ENCODE measurements around the gene ARSI.
A peak's percentile ranks its signal among the peaks of the same experiment; 100 is the strongest.
"Not testable (repeated sequence)": the region's sequence is repeated elsewhere in the genome, so short reads cannot be mapped to it uniquely, and the experiment has no call there.

ARSI gene

DNA sequence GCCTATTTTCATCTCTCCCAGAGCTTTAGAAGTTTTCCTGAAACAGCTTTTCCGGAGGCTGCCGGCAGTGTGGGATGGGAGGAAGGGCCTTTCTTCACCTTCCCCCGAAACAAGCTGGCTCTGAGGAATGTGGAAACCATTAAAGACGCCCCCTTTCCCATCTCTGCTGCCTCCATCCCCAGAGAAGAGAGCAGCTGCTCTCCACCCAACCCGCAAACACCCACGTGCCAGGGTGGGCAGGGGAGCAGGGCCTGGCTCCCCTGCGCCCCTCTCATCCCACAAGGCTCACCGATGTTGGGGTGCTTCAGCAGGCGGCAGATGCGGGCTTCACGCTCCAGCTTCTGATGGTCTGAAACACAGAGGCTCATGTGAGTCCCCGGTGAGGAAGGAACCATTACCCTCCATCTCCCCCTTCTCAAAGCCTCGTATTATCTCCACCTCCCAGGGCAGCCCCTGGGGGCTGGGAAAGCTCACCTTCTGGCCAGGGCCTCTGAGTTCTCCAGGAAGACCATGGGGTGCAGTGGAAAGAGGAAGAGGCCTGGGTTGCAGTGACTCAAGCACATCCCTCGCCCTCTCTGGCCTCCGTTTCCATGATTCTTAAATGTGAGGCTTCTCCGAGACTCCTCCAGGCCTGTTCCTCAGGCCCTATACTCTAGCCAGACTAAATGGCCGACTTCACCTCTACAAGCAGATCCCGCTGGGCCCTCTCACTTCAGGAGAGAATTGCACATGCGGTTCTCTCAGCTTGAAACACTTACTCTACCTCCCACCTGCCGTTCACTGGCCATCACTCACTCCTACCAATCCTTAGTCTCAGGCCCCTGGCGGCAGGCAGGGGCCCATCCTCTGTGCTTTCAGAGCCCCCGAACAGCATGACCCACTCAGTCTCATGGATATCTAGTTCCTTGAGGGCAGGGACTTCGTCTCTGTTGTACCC is 37.8 kb downstream of the ARSI start:
- DNase-seq = no peak

- peak; percentile 60 for DNase-seq
Measured at GRCh38 chr5:150263801-150264621, 38.7 kb downstream of the ARSI start.

GRCh38 chr5:150263375-150263775 is 39.3 kb downstream of the ARSI start:
- no peak for DNase-seq

DNA sequence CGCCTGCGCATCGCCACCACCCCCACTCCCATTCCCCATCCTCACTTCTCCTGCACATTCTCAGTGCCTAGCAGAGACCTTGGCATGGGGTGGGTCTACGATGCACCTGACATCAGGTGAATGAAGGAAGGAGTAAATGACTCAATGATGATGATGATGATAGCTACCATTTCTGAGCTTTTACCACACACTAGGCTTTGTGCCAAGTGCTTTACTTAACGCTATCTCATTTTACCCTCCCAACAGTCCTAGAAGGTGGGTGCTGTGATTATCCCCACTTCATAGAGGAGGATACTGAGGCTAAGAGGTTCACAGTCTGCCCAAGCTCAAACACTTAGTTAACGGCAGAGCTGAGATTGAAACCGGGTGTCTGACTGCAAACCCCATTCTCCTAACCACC is 40.2 kb downstream of the ARSI start:
- no peak for DNase-seq

DNA sequence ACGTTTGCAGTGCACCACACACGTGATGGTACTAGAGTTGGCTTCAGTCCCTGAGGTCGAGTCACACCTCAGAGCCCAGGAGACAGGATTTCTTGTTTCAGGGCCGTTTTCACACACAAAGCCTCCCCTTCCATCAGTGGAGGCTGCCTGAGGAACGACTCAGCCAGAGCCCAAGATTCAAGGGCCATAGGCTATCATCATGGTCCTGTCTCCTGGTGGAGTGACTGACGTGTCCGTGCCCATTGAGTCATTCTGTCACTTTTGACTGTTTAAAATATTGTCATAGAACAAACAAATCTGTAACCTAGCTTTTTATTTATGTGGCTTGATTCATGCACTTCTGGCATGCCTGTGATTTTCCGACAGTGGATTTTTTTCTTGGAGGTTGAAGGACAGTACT is 41.5 kb downstream of the ARSI start:
- no peak for DNase-seq

DNA sequence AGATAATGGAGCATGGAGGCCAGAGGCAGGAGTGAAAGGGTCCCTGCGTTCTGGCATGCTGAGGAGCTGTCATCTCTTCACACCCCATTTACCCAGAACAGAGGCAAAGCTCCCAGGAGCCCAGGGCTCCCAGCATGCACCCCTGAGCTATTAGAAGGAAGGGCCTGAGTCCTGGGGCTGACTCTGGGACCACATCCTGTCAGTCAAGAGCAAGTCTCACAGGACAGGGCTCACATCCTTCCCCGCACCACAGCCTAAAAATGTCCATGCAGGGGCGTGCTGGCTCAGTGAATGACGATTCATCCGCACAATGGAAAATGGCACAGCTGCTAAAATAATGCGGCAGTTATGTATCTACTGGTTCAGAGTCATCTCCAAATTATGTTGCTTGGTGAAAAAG is 44.6 kb downstream of the ARSI start:
- no peak for DNase-seq

- no peak for DNase-seq
Measured at GRCh38 chr5:150257424-150257823, 45.3 kb downstream of the ARSI start.

DNA sequence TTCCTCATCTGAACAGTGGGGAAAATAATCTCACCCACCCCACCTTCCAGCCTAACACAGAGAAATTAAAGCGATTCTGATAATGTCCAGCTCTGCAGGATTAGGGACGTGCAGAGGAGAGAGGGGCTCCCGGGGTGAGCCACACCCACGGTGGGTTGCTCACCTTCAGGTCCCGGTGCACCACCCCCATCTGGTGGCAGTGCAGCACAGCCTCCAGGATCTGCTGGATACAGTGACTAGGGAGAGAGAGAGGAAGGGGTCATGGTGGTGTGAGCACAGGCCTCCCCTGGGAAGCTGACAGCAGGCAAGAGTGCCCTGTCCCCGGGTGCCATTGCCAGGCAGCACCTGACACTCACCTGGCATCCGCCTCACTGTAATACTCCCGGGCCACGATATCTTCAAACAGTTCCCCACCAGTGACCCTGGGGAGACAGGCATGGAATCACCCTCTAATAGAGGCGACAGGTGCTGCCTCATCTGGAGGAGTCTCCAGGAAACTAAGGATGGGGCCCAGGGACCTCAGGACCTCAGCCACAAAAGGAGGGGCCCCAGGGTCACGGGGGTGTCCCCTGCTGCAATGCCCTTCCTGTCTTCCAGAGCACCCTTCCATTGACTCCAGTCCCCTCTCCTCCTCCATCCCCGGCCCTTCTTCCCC is 46.2 kb downstream of the ARSI start:
- no peak for DNase-seq

- DNase-seq = no peak
Measured at GRCh38 chr5:150255659-150256409, 46.9 kb downstream of the ARSI start.

- no peak for DNase-seq
Measured at GRCh38 chr5:150254774-150255173, 47.9 kb downstream of the ARSI start.

GRCh38 chr5:150254363-150254762 is 48.3 kb downstream of the ARSI start:
- DNase-seq = no peak

DNA sequence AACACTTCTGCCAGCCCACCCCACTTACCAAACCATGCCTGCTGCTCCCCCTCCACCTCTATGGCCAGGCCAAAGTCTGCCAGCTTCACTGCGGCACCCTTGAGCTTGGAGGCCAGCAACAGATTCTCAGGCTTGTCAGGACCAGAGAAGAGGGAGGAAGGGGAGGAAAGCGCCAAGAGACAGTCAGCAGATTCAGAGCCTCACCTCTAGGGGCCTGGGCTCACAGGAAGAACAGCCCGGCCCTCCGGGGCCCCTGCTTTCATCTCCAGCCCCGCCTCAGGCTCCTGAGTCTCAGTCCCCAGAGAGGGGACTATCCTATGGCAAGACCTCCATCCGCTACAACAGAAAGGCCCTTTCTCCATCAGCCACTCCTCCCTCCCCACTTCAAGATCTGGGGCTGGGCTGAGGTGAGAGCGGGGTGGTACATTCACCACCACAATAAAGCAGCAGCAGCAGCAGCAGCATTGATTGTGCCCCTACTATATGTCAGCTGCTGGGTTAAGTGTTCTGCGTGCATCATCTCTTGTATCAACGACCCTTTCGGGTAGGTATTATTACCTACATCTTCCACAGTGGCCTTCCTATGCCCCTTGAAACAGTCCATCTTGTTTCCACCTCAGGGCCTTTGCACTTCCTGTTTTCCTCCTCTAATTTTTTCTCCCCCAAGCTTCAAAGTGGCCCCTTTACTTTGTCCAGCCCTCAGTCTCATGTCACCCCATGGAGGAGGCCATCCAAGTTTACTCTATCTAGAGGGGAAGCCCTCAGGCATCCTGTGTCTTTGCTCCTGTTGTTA is 49.1 kb downstream of the ARSI start:
- no peak for DNase-seq

- no peak for DNase-seq
Measured at GRCh38 chr5:150252489-150252888, 50.2 kb downstream of the ARSI start.

DNA sequence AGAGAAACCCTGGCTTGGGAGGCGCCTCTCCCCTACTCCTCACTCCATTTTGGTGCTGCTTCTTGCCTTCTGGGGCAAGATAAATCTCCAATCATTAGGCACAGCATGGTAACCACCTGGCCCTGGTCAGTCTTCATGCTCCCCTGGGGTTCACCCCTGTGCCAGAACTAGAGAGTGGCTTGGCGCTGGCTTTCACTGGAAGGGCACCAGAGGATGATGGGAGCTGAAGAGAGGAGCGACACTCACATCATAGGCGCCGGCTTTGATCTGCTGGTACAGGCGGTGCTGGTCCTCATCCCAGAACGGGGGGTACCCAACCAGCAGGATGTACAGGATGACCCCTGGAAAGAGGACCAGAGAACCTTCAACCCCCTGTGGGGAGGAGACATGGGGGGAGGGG is 51.2 kb downstream of the ARSI start:
- no peak for DNase-seq

DNA sequence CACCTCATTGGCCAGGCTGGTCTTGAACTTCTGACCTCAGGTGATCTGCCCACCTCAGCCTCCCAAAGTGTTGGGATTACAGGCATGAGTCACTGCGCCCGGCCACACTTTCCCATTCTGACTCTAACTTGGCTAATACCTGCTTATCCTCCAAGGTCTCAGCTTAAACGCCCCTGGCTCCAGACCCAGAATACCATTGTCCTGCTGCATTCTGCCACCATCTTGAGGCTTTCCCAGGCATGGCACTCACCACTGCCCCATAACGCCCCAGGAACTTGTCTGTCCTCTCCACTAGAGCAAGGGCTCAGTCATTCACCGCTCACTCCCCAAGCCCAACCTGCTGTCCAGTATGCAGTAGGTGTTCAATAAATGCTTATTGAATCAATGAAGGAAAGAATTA is 53.0 kb downstream of the ARSI start:
- no peak for DNase-seq

DNA sequence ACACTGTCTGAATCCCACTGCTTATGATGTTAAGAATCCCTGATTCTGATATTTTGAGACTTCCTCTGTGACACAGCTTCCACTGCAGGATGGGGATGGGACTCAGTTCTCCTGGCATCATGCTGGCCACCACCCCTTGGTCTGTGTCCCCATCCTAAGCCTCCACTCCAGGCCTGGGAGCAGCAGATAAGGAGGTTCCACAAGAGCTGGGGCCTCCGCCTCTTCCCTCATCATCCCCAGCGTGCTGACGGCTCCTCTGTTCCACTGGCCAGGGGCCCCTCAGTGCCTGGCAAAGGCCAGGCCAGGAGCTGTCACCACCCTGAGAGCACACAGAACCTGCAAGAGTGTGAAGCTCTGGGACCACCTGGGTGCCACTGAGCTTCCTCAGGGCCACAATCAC is 53.8 kb downstream of the ARSI start:
- DNase-seq = no peak

DNA sequence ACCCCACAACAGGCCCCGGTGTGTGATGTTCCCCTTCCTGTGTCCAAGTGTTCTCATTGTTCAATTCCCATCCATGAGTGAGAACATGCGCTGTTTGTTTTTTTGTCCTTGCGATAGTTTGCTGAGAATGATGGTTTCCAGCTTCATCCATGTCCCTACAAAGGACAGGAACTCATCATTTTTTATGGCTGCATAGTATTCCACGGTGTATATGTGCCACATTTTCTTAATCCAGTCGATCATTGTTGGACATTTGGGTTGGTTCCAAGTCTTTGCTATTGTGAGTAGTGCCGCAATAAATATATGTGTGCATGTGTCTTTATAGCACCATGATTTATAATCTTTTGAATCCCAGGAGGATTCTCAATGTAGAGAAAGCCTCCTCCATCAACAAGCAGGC is 54.2 kb downstream of the ARSI start:
- not testable (repeated sequence) for DNase-seq

GRCh38 chr5:150247726-150248125 is 55.0 kb downstream of the ARSI start:
- no peak for DNase-seq

DNA sequence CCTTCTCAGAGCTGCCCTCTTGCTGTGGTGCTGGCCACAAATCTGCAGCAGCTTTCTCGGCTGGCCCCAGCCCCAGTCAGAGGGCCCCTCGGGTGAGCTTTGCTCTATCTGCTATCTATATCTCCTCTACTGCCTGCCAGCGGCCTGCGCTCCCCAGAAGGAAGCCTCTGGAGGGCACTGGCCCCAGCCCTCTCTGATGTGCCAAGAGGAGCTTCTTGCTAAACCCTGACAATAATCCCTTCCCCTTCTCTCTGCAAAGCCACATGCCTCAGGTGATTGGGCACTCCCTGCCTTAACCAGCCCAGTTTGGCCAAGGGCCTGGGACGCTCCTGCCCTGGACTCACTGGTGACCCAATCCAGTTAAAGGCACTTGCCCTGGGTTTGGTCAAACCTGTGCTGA is 55.9 kb downstream of the ARSI start:
- DNase-seq = no peak

DNA sequence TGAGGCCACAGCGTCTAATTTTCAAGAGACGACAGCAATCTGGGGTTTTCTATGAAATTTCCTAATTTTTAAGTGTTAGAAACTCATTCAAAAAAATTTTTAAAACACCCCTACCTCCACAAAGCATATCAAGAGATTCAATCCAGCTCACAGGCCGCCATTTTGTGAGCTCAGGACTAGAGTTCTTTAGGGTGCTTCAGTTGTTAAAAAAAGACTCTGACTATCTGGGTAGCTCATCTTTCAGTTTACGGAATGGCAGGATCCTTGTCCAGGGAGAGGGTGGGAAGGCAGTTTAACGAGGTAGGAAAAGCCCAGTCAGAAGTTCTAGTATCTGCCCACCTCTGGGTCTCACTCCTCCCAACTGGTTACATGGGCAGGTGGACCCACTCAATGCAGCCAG is 56.3 kb downstream of the ARSI start:
- no peak for DNase-seq
